ENCODE measurements around the gene RBM43.

The RBM43 gene

GRCh38 chr2:151289972-151290866 is 28.6 kb upstream of the RBM43 start:
- H3K4me1 ChIP-seq (ENCODE audit: control insufficient read depth, insufficient read depth, low read length) = no peaks in the 10 kb centered on the region
- H3K4me2 ChIP-seq (ENCODE audit: low read length) = peak overlapping the region; percentile 76
- peak overlapping the region; percentile 86 for H3K9ac ChIP-seq (ENCODE audit: low read depth, low read length)
- H3K9me3 ChIP-seq (replicated peaks; ENCODE audit: low read length) = no peaks in the 10 kb centered on the region
- H3K27me3 ChIP-seq (ENCODE audit: control insufficient read depth, insufficient read depth, low read length) = no peaks in the 10 kb centered on the region
- no peaks in the 10 kb centered on the region for H3K36me3 ChIP-seq (ENCODE audit: insufficient read depth, low read length)
- H3K4me3 ChIP-seq (ENCODE audit: low read length) = peak overlapping the region; percentile 70

- H3K9me3 ChIP-seq (replicated peaks; ENCODE audit: low read length) = no peaks in the 10 kb centered on the region
- H3K4me2 ChIP-seq (ENCODE audit: low read length) = no peak overlapping the region
- no peak overlapping the region for H3K9ac ChIP-seq (ENCODE audit: low read depth, low read length)
- H3K4me1 ChIP-seq (ENCODE audit: control insufficient read depth, insufficient read depth, low read length) = no peaks in the 10 kb centered on the region
- H3K4me3 ChIP-seq (ENCODE audit: low read length) = no peak overlapping the region
- H3K27me3 ChIP-seq (ENCODE audit: control insufficient read depth, insufficient read depth, low read length) = no peaks in the 10 kb centered on the region
- H3K36me3 ChIP-seq (ENCODE audit: insufficient read depth, low read length) = no peaks in the 10 kb centered on the region
Observed at GRCh38 chr2:151287513-151288250, 26.0 kb upstream of the RBM43 start.

- no peak overlapping the region for H3K4me3 ChIP-seq (ENCODE audit: low read length)
- no peaks in the 10 kb centered on the region for H3K27me3 ChIP-seq (ENCODE audit: control insufficient read depth, insufficient read depth, low read length)
- no peak overlapping the region for H3K4me2 ChIP-seq (ENCODE audit: low read length)
- H3K9me3 ChIP-seq (replicated peaks; ENCODE audit: low read length) = no peaks in the 10 kb centered on the region
- H3K9ac ChIP-seq (ENCODE audit: low read depth, low read length) = no peak overlapping the region
- H3K36me3 ChIP-seq (ENCODE audit: insufficient read depth, low read length) = no peaks in the 10 kb centered on the region
- H3K4me1 ChIP-seq (ENCODE audit: control insufficient read depth, insufficient read depth, low read length) = no peaks in the 10 kb centered on the region
Observed at GRCh38 chr2:151282401-151282800, 20.7 kb upstream of the RBM43 start.

GRCh38 chr2:151280271-151280670 is 18.6 kb upstream of the RBM43 start:
- Histone ChIP-seq H3K27me3 (ENCODE audit: control insufficient read depth, insufficient read depth, low read length) (no peaks in the 10 kb centered on the region), H3K4me2 (ENCODE audit: low read length) (no peak overlapping the region), H3K4me3 (ENCODE audit: low read length) (no peak overlapping the region), H3K4me1 (ENCODE audit: control insufficient read depth, insufficient read depth, low read length) (no peaks in the 10 kb centered on the region), H3K9ac (ENCODE audit: low read depth, low read length) (no peak overlapping the region), H3K36me3 (ENCODE audit: insufficient read depth, low read length) (no peaks in the 10 kb centered on the region), H3K9me3 (replicated peaks; ENCODE audit: low read length) (no peaks in the 10 kb centered on the region)

- Histone ChIP-seq H3K36me3 (ENCODE audit: insufficient read depth, low read length) (no peaks in the 10 kb centered on the region), H3K9me3 (replicated peaks; ENCODE audit: low read length) (no peaks in the 10 kb centered on the region), H3K9ac (ENCODE audit: low read depth, low read length) (no peak overlapping the region), H3K4me2 (ENCODE audit: low read length) (no peak overlapping the region), H3K4me3 (ENCODE audit: low read length) (no peak overlapping the region), H3K27me3 (ENCODE audit: control insufficient read depth, insufficient read depth, low read length) (no peaks in the 10 kb centered on the region), H3K4me1 (ENCODE audit: control insufficient read depth, insufficient read depth, low read length) (no peaks in the 10 kb centered on the region)
Observed at GRCh38 chr2:151278487-151278886, 16.8 kb upstream of the RBM43 start.

- H3K9me3 ChIP-seq (replicated peaks; ENCODE audit: low read length) = no peaks in the 10 kb centered on the region
- no peaks in the 10 kb centered on the region for H3K4me1 ChIP-seq (ENCODE audit: control insufficient read depth, insufficient read depth, low read length)
- no peaks in the 10 kb centered on the region for H3K36me3 ChIP-seq (ENCODE audit: insufficient read depth, low read length)
- no peak overlapping the region for H3K4me3 ChIP-seq (ENCODE audit: low read length)
- H3K9ac ChIP-seq (ENCODE audit: low read depth, low read length) = no peak overlapping the region
- no peak overlapping the region for H3K4me2 ChIP-seq (ENCODE audit: low read length)
- no peaks in the 10 kb centered on the region for H3K27me3 ChIP-seq (ENCODE audit: control insufficient read depth, insufficient read depth, low read length)
Observed at GRCh38 chr2:151277067-151277466, 15.4 kb upstream of the RBM43 start.

- no peaks in the 10 kb centered on the region for H3K27me3 ChIP-seq (ENCODE audit: control insufficient read depth, insufficient read depth, low read length)
- H3K4me3 ChIP-seq (ENCODE audit: low read length) = no peak overlapping the region
- no peak overlapping the region for H3K4me2 ChIP-seq (ENCODE audit: low read length)
- H3K9me3 ChIP-seq (replicated peaks; ENCODE audit: low read length) = no peaks in the 10 kb centered on the region
- no peaks in the 10 kb centered on the region for H3K4me1 ChIP-seq (ENCODE audit: control insufficient read depth, insufficient read depth, low read length)
- H3K9ac ChIP-seq (ENCODE audit: low read depth, low read length) = no peak overlapping the region
- H3K36me3 ChIP-seq (ENCODE audit: insufficient read depth, low read length) = no peaks in the 10 kb centered on the region
Observed at GRCh38 chr2:151275291-151275690, 13.6 kb upstream of the RBM43 start.

- no peak overlapping the region for H3K4me2 ChIP-seq (ENCODE audit: low read length)
- H3K27me3 ChIP-seq (ENCODE audit: control insufficient read depth, insufficient read depth, low read length) = no peaks in the 10 kb centered on the region
- no peak overlapping the region for H3K4me3 ChIP-seq (ENCODE audit: low read length)
- no peaks in the 10 kb centered on the region for H3K4me1 ChIP-seq (ENCODE audit: control insufficient read depth, insufficient read depth, low read length)
- H3K9me3 ChIP-seq (replicated peaks; ENCODE audit: low read length) = no peaks in the 10 kb centered on the region
- no peaks in the 10 kb centered on the region for H3K36me3 ChIP-seq (ENCODE audit: insufficient read depth, low read length)
- no peak overlapping the region for H3K9ac ChIP-seq (ENCODE audit: low read depth, low read length)
Observed at GRCh38 chr2:151271824-151272223, 10.2 kb upstream of the RBM43 start.

- no peak overlapping the region for H3K9ac ChIP-seq (ENCODE audit: low read depth, low read length)
- no peaks in the 10 kb centered on the region for H3K9me3 ChIP-seq (replicated peaks; ENCODE audit: low read length)
- no peak overlapping the region for H3K4me3 ChIP-seq (ENCODE audit: low read length)
- no peaks in the 10 kb centered on the region for H3K36me3 ChIP-seq (ENCODE audit: insufficient read depth, low read length)
- no peaks in the 10 kb centered on the region for H3K4me1 ChIP-seq (ENCODE audit: control insufficient read depth, insufficient read depth, low read length)
- no peaks in the 10 kb centered on the region for H3K27me3 ChIP-seq (ENCODE audit: control insufficient read depth, insufficient read depth, low read length)
- H3K4me2 ChIP-seq (ENCODE audit: low read length) = no peak overlapping the region
Observed at GRCh38 chr2:151269798-151270568, 8.3 kb upstream of the RBM43 start.

- H3K4me1 ChIP-seq (ENCODE audit: control insufficient read depth, insufficient read depth, low read length) = no peaks in the 10 kb centered on the region
- no peaks in the 10 kb centered on the region for H3K27me3 ChIP-seq (ENCODE audit: control insufficient read depth, insufficient read depth, low read length)
- no peaks in the 10 kb centered on the region for H3K36me3 ChIP-seq (ENCODE audit: insufficient read depth, low read length)
- H3K4me3 ChIP-seq (ENCODE audit: low read length) = no peak overlapping the region
- H3K9me3 ChIP-seq (replicated peaks; ENCODE audit: low read length) = no peaks in the 10 kb centered on the region
- no peak overlapping the region for H3K9ac ChIP-seq (ENCODE audit: low read depth, low read length)
- H3K4me2 ChIP-seq (ENCODE audit: low read length) = no peak overlapping the region
Observed at GRCh38 chr2:151268085-151268484, 6.4 kb upstream of the RBM43 start.

GRCh38 chr2:151267537-151267936 is 5.9 kb upstream of the RBM43 start:
- no peaks in the 10 kb centered on the region for H3K9me3 ChIP-seq (replicated peaks; ENCODE audit: low read length)
- no peaks in the 10 kb centered on the region for H3K4me1 ChIP-seq (ENCODE audit: control insufficient read depth, insufficient read depth, low read length)
- H3K4me2 ChIP-seq (ENCODE audit: low read length) = no peak overlapping the region
- H3K36me3 ChIP-seq (ENCODE audit: insufficient read depth, low read length) = no peaks in the 10 kb centered on the region
- no peak overlapping the region for H3K4me3 ChIP-seq (ENCODE audit: low read length)
- H3K27me3 ChIP-seq (ENCODE audit: control insufficient read depth, insufficient read depth, low read length) = no peaks in the 10 kb centered on the region
- H3K9ac ChIP-seq (ENCODE audit: low read depth, low read length) = no peak overlapping the region
